ENCODE measurements around the gene GNB1L. TPM values are rescaled to one million over a fixed set of nuclear protein-coding genes. Genes with fewer than 3 reads are reported as not detected.

GNB1L gene
- total and polyA plus RNA-seq, 2 of the 13 experiments (the other 11 are each of a cell fraction or from before 2014, with no cell fraction given): 2.5 to 7.4 TPM

- Histone ChIP-seq H3K36me3 (replicated peaks in 1 of 2; ENCODE audit: control insufficient read depth in 1 of 2, insufficient read depth in 2 of 2, low read length in 2 of 2) (no peaks in the 10 kb centered on the region), H2AFZ (ENCODE audit: low read length) (no peak overlapping the region), H3K4me3 (replicated peaks in 1 of 3; ENCODE audit: insufficient read depth in 1 of 3, low read depth in 2 of 3, low read length in 3 of 3) (no peak overlapping the region), H3K27ac (ENCODE audit: extremely low read length, insufficient read depth, low read length) (no peak overlapping the region), H4K20me1 (ENCODE audit: insufficient read depth, low read length) (no peaks in the 10 kb centered on the region), H3K4me2 (ENCODE audit: low read depth, low read length) (no peak overlapping the region), H3K9me3 (ENCODE audit: low read length) (no peaks in the 10 kb centered on the region), H3K4me1 (ENCODE audit: insufficient read depth, low read length) (peaks cover 19% of the 10 kb centered on the region), H3K79me2 (ENCODE audit: insufficient read depth, low read length) (no peaks in the 10 kb centered on the region), H3K27me3 (ENCODE audit: control insufficient read depth in 1 of 2, insufficient read depth in 2 of 2, low read length in 2 of 2) (no peaks in the 10 kb centered on the region), H3K9ac (ENCODE audit: insufficient read depth, low read depth, low read length) (no peak overlapping the region)
- ChIA-PET POLR2A (no interaction called here), CTCF (ENCODE audit: low intra/inter-chr PET ratio, low total read pairs) (no interaction called here)
- TF ChIP-seq SATB2 (CRISPR knock-in tag; IDR thresholded peaks at IDR 0.05) (no peak), THAP7 (CRISPR knock-in tag; IDR thresholded peaks at IDR 0.05) (no peak), SYNCRIP (IDR thresholded peaks at IDR 0.05; ENCODE audit: insufficient read depth, low read depth, low read length) (no peak), ZNF644 (CRISPR knock-in tag; IDR thresholded peaks at IDR 0.05; ENCODE audit: low read depth) (no peak), ZNF160 (CRISPR knock-in tag; IDR thresholded peaks at IDR 0.05) (no peak), NFATC3 (CRISPR knock-in tag; IDR thresholded peaks at IDR 0.05) (no peak), ZNF12 (CRISPR knock-in tag; IDR thresholded peaks at IDR 0.05) (no peak)
- in situ Hi-C loops (cut with HindIII; ENCODE audit: extremely low pct_ligation_motif_present, low pct_unique_long_range_greater_than_20kb) (no loop called here), intact Hi-C loops (cut with micrococcal nuclease; ENCODE audit: unreplicated experiment) (no loop called here)
- DNase-seq (ENCODE audit: low spot score) (no peak), FAIRE-seq (no peak), ATAC-seq (no peak)
- no TSS peak for BruUV-seq (replicated peaks)
Observed at GRCh38 chr22:19836512-19836911, 18.2 kb downstream of the GNB1L start.

GRCh38 chr22:19834599-19834998 is 20.1 kb downstream of the GNB1L start:
- H3K27ac ChIP-seq (ENCODE audit: extremely low read length, insufficient read depth, low read length): no peak overlapping the region
- no peaks in the 10 kb centered on the region for H3K27me3 ChIP-seq (ENCODE audit: control insufficient read depth in 1 of 2, insufficient read depth in 2 of 2, low read length in 2 of 2)
- no TSS peak for BruUV-seq (replicated peaks)
- no peaks in the 10 kb centered on the region for H3K36me3 ChIP-seq (replicated peaks in 1 of 2; ENCODE audit: control insufficient read depth in 1 of 2, insufficient read depth in 2 of 2, low read length in 2 of 2)
- intact Hi-C loops (cut with micrococcal nuclease; ENCODE audit: unreplicated experiment): no loop called here
- FAIRE-seq (no peak), ATAC-seq (no peak), DNase-seq (ENCODE audit: low spot score) (no peak)
- ChIA-PET CTCF (ENCODE audit: low intra/inter-chr PET ratio, low total read pairs) (no interaction called here), POLR2A (no interaction called here)
- in situ Hi-C loops (cut with HindIII; ENCODE audit: extremely low pct_ligation_motif_present, low pct_unique_long_range_greater_than_20kb): no loop called here
- H3K4me1 ChIP-seq (ENCODE audit: insufficient read depth, low read length): peaks cover under 1% of the 10 kb centered on the region; the same call in 1 of the 2 replicates
- H3K4me2 ChIP-seq (ENCODE audit: low read depth, low read length): no peak overlapping the region
- no peaks in the 10 kb centered on the region for H3K9me3 ChIP-seq (ENCODE audit: low read length)
- H3K4me3 ChIP-seq (replicated peaks in 1 of 3; ENCODE audit: insufficient read depth in 1 of 3, low read depth in 2 of 3, low read length in 3 of 3): no peak overlapping the region
- no peaks in the 10 kb centered on the region for H3K79me2 ChIP-seq (ENCODE audit: insufficient read depth, low read length)
- H4K20me1 ChIP-seq (ENCODE audit: insufficient read depth, low read length): no peaks in the 10 kb centered on the region
- H2AFZ ChIP-seq (ENCODE audit: low read length): no peak overlapping the region
- H3K9ac ChIP-seq (ENCODE audit: insufficient read depth, low read depth, low read length): no peak overlapping the region
- TF ChIP-seq ZNF782 (CRISPR knock-in tag; IDR thresholded peaks at IDR 0.05; ENCODE audit: borderline replicate concordance) (no peak), ZMYM3 (CRISPR knock-in tag; IDR thresholded peaks at IDR 0.05) (no peak), CBFB (CRISPR knock-in tag; IDR thresholded peaks at IDR 0.05) (no peak), PAXIP1 (CRISPR knock-in tag; conservative IDR thresholded peaks at IDR 0.05) (no peak), ZBTB34 (CRISPR knock-in tag; IDR thresholded peaks at IDR 0.05) (no peak), ZNF274 (CRISPR knock-in tag; IDR thresholded peaks at IDR 0.05) (no peak), ZNF354B (CRISPR knock-in tag; IDR thresholded peaks at IDR 0.05) (no peak)

All from HepG2 (cell line).